Measurements from ENCODE around the gene ZC3H8. TPM values are rescaled to one million over a fixed set of nuclear protein-coding genes. Genes with fewer than 3 reads are reported as not detected.

ZC3H8 gene
- total RNA-seq, 2 donors from 2014 or later, result 15.3 to 16.8 TPM

DNA sequence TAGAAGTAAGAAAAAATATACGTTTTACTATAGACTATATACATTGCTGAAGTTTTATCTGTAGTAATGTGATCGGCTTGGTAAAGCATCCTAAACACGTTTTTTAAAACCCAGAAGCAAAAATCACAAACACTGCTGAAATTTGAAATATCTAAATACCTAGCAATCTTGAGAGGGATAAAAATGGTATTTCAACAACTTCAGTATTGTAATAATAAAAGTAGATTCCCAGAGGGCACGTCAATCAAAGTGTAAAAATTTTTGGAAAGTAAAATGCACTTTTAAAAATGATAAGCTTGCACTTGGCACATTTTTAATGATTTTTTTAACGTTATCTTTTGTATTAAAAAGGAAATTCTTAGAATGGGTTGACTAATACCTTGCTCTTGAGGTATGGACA, 22.1 kb upstream of the ZC3H8 start:
- Mint-ChIP-seq H3K4me1 (peaks cover 16% of the 10 kb centered on the region), H3K27ac (peak overlapping the region; percentile 97)

DNA sequence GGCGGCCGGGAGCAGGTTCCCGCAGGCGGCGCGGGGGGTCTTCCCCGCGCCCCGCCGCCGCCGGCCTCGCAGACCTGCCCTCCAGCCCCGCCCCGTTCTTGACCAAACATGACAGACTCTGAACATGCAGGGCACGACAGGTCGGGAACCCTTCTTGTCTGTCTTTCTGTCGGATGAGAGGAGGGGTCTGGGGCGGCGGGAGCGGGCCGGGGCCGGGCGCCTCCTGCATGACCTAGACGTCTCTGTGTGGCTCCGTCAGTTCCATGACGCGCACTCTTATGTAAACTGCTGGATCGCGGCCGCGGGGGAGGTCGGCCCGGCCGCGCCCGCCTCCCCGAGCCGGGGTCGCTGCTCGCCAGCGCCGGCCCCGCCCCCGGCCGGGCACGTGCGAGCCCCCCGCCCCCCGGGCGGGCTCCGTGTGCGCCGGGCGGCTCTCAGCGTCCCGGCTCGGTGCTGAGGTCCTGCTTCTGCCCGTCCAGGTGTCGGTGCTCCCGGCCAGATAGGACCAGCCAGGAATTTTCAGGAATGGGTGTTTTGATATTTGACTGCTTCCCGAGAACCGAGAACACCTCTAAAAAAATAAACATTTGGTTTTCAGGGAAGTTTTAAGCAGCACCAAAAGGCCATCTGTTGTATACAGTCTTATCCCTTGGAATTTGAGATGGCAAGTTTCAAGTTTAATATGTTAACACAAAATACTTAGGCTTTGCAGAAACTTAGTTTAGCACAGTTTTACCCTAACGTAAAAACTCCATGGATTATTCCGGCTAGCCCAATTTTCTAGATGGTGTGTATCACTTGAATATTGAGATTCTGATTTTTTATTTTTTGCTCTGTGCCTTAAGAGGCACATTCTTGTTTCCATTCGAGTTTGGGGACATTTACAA, 21.3 kb upstream of the ZC3H8 start:
- H3K4me1 Mint-ChIP-seq, result peaks cover 11% of the 10 kb centered on the region
- H3K4me3 Mint-ChIP-seq, result peak overlapping the region; percentile 93
- H3K36me3 Mint-ChIP-seq (ENCODE audit: low read depth), result no peaks in the 10 kb centered on the region
- DNase-seq (peak; percentile 63 to 72 (median 69)), ATAC-seq (peak; percentile 63)
- no peaks in the 10 kb centered on the region for H3K9me3 ChIP-seq (ENCODE audit: control insufficient read depth, low read length, poor library complexity, severe bottlenecking)
- H3K27ac Mint-ChIP-seq, result peak overlapping the region; percentile 97
- H3K27me3 Mint-ChIP-seq, result no peaks in the 10 kb centered on the region

More for the DNA sequence above, 22.1 kb upstream of the ZC3H8 start:
- no peaks in the 10 kb centered on the region for H3K36me3 Mint-ChIP-seq (ENCODE audit: low read depth)
- no peak overlapping the region for H3K4me3 Mint-ChIP-seq
- no peaks in the 10 kb centered on the region for H3K9me3 ChIP-seq (ENCODE audit: control insufficient read depth, low read length, poor library complexity, severe bottlenecking)
- no peaks in the 10 kb centered on the region for H3K27me3 Mint-ChIP-seq
- ATAC-seq (no peak), DNase-seq (no peak)

DNA sequence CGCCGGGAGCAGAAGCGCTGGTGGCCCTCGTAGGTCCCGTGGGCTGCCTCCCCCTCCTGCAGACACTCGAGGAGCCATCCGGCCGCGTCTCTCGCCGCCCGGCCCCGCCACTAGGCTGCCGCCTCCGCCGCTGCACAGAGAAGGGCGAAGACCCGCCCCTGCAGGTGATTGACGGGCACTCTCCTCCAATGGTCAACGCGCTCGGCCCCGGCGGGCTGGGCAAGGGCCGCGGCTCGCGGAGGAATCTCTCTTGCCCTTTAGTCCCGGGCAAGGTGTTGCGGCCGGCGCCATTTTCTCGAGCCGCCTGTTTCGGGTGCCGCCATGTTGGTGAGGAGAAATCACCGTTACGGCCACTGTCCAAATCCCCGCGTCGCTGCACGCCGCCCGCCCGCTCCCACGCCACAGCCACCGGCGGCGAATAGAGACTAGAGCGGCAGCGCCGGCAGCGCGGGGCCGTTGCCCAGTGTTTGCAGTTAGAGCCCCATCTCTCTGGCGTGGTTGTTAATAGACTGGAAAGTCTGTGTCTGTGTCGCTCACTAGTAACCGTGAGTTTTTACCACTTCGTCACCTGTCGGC, 20.6 kb upstream of the ZC3H8 start, which contains the start of gene ZC3H6:
Gene ZC3H6, plus strand, starts transcription at position 287 of the 576 bp plus-strand sequence. CDS start 398 bp downstream, outside the sequence.
- H3K27me3 Mint-ChIP-seq, result no peaks in the 10 kb centered on the region
- H3K27ac Mint-ChIP-seq, result peak within 1 kb of the TSS; percentile 97
- H3K36me3 Mint-ChIP-seq (ENCODE audit: low read depth), result no peaks in the 10 kb centered on the region
- peak within 1 kb of the TSS; percentile 93 for H3K4me3 Mint-ChIP-seq
- DNase-seq, result peak; percentile 98 to 100 (median 98)
- H3K4me1 Mint-ChIP-seq, result peaks cover 5% of the 10 kb centered on the region
- no peaks in the 10 kb centered on the region for H3K9me3 ChIP-seq (ENCODE audit: control insufficient read depth, low read length, poor library complexity, severe bottlenecking)
- ATAC-seq, result peak; percentile 94

DNA sequence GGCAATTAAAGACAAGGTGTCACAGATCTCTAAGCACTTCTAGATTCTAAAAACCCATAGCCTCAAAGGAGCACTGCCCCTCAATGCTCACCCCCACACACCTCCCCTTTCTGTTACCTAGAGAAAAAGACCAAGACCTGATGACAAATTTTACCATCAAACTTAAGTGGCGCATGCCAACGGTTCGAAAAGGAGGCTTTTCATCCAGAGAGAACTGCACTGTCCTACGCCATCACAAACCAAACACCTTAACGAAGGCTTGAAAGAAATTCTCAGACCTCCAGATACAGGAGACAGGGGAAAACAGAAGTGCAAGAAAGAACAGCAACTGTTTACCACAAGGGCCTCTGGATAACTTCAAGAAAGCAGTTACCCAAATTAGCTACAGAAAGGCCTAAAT, 18.5 kb upstream of the ZC3H8 start:
- H3K9me3 ChIP-seq (ENCODE audit: control insufficient read depth, low read length, poor library complexity, severe bottlenecking), result no peaks in the 10 kb centered on the region
- peaks cover 4% of the 10 kb centered on the region for H3K4me1 Mint-ChIP-seq
- ATAC-seq (no peak), DNase-seq (no peak)
- H3K27ac Mint-ChIP-seq, result no peak overlapping the region
- H3K4me3 Mint-ChIP-seq, result no peak overlapping the region
- no peaks in the 10 kb centered on the region for H3K36me3 Mint-ChIP-seq (ENCODE audit: low read depth)
- H3K27me3 Mint-ChIP-seq, result no peaks in the 10 kb centered on the region

DNA sequence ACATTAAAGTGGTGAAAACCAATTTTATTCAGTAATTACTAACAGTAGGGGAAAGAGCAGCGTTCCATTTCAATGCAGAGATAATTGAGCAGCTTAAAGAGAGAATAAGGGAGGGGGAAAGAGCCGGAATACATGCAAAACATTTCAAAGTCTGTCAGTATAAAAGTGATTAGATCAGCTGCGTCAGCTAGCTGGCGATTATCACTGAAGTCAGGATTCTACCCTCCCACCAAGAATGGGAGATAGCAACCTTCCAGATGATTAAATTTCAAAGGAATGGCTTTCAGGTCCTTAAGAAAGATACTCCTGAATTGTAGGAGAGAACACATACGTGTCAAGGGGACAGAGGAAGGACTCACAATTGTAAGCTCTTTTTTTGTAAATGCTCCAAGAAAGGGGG, 17.8 kb upstream of the ZC3H8 start:
- no peak for DNase-seq
- no peak overlapping the region for H3K27ac Mint-ChIP-seq
- no peak overlapping the region for H3K4me3 Mint-ChIP-seq

DNA sequence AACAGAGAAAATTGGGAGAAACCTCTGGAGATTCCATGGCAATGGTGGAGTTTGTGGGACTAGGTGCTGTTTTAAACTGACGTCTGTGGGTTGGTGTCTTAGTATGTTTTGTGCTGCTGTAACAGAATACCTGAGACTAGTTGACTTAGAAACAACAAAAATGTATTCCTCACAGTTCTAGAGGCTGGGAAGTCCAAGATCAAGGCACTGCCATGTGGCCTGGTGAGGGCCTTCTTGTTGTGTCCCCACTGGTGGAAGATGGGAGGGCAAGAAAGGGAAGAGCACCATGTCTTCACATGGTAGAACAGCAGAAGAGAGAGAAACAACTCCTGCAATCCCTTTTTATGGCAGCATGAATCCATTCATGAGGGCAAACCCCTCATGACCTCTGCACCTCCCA, 13.7 kb upstream of the ZC3H8 start:
- H3K27ac Mint-ChIP-seq, result no peak overlapping the region
- ATAC-seq, result no peak
- no peaks in the 10 kb centered on the region for H3K36me3 Mint-ChIP-seq (ENCODE audit: low read depth)
- H3K4me3 Mint-ChIP-seq, result no peak overlapping the region
- H3K9me3 ChIP-seq (ENCODE audit: control insufficient read depth, low read length, poor library complexity, severe bottlenecking), result no peaks in the 10 kb centered on the region
- no peaks in the 10 kb centered on the region for H3K4me1 Mint-ChIP-seq
- DNase-seq, result no peak
- no peaks in the 10 kb centered on the region for H3K27me3 Mint-ChIP-seq

More for the DNA sequence above, 17.8 kb upstream of the ZC3H8 start:
- no peak for ATAC-seq
- peaks cover 3% of the 10 kb centered on the region for H3K4me1 Mint-ChIP-seq
- H3K36me3 Mint-ChIP-seq (ENCODE audit: low read depth), result no peaks in the 10 kb centered on the region
- H3K9me3 ChIP-seq (ENCODE audit: control insufficient read depth, low read length, poor library complexity, severe bottlenecking), result no peaks in the 10 kb centered on the region
- H3K27me3 Mint-ChIP-seq, result no peaks in the 10 kb centered on the region

DNA sequence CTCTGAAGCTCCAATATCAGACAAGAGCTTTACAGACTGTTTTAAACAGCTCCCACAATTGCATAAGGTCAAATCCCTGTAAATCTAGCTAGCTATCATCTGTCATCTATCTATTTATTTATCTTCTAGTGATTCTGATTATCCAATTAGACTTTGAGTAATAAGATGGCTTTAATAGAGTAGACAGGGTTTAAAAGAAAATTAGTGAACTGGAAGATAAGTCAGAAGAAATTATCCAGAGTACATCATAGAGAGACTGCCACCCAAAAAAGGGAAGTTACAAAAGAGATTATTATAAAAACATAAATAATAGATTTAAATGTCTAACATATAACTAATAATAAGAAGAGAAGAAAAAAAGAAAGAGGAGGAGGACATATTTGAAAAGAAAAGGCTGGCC, 8.0 kb upstream of the ZC3H8 start:
- DNase-seq (no peak), ATAC-seq (no peak)
- H3K4me1 Mint-ChIP-seq, result peaks cover 7% of the 10 kb centered on the region
- H3K36me3 Mint-ChIP-seq (ENCODE audit: low read depth), result no peaks in the 10 kb centered on the region
- no peaks in the 10 kb centered on the region for H3K9me3 ChIP-seq (ENCODE audit: control insufficient read depth, low read length, poor library complexity, severe bottlenecking)
- no peaks in the 10 kb centered on the region for H3K27me3 Mint-ChIP-seq
- H3K27ac Mint-ChIP-seq, result no peak overlapping the region
- no peak overlapping the region for H3K4me3 Mint-ChIP-seq

DNA sequence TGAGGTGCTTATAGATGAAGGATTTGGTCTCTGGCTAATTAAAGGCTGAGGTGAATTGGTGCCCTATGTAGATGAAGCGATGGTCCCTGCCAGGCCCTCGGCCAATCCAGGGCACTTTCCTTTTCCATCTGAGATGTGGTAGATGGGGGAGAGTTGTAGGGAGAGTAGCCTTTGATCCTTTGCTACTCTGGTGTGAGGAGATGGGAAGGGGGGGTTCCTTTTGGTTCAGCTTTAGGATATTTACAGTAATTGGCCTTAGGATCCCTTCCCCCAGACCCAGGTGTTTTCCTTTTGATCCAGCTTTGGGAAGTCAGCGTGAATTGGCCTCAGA, 5.4 kb upstream of the ZC3H8 start:
- Mint-ChIP-seq H3K4me3 (no peak overlapping the region), H3K36me3 (ENCODE audit: low read depth) (no peaks in the 10 kb centered on the region), H3K27ac (peak overlapping the region; percentile 83), H3K27me3 (no peaks in the 10 kb centered on the region), H3K4me1 (peaks cover 7% of the 10 kb centered on the region)
- ATAC-seq (no peak), DNase-seq (no peak)
- H3K9me3 ChIP-seq (ENCODE audit: control insufficient read depth, low read length, poor library complexity, severe bottlenecking), result no peaks in the 10 kb centered on the region

DNA sequence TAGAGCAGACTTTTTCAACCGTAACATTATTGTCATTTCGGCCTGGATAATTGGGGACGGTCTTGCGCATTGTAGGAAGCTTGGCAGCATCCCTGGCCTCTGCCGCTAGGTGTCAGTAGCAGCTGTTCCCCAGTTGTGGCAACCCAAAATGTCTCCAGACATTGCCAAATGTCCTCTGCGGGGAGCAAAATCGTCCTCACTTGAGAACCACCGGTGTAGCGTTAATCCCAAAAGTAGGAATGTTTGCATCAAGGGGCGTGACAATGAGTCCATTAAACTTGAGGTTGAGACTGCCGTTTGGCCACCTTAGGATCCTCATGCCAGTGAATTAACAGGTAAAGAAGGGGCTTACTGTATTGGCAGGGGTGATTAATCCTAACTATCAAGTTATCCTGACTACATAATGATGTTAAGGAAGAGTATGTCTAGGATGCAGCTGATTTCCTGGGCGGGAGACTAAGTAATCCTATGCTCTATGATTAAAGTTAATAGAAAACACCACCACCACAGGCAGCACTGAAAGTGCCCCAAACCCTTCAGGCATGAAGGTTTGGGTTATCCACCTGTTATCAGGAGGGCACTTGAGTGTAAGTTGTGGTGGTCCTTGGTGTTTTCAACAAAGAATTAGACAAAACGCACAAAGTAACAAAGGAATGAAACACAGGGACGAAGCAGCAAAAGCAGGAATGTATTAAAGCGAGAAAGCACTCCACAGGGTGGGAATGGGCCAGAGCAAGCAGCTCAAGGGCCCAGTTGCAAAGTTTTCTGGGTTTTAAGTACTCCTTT, 4.9 kb upstream of the ZC3H8 start:
- H3K27me3 Mint-ChIP-seq, result no peaks in the 10 kb centered on the region
- H3K4me1 Mint-ChIP-seq, result peaks cover 7% of the 10 kb centered on the region
- peak; percentile 54 to 76 (median 65) for DNase-seq
- H3K36me3 Mint-ChIP-seq (ENCODE audit: low read depth), result no peaks in the 10 kb centered on the region
- peak overlapping the region; percentile 83 for H3K27ac Mint-ChIP-seq
- ATAC-seq, result peak; percentile 53
- no peaks in the 10 kb centered on the region for H3K9me3 ChIP-seq (ENCODE audit: control insufficient read depth, low read length, poor library complexity, severe bottlenecking)
- peak overlapping the region; percentile 79 for H3K4me3 Mint-ChIP-seq

DNA sequence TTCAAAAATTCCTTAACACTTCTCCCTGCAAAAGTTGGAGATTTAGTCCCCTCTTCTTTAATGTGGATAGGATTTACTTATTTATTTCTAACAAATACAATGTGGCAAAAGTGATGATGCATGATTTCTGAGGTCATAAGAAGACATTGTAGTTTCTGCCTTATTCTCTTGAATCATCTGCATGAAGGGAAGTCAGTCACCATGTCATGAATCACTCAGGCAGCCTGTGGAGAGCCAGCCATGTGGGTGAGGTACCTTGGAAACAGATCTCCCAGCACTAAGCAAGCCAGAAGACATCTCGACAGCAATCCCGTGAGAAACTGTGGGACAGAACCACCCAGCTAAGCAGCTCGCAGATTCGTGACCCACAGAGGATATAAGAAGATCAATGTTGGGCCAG, 2.7 kb upstream of the ZC3H8 start:
- Mint-ChIP-seq H3K27me3 (no peaks in the 10 kb centered on the region), H3K4me1 (peaks cover 17% of the 10 kb centered on the region), H3K4me3 (no peak overlapping the region), H3K27ac (no peak overlapping the region), H3K36me3 (ENCODE audit: low read depth) (no peaks in the 10 kb centered on the region)
- H3K9me3 ChIP-seq (ENCODE audit: control insufficient read depth, low read length, poor library complexity, severe bottlenecking), result no peaks in the 10 kb centered on the region
- ATAC-seq (no peak), DNase-seq (no peak)

DNA sequence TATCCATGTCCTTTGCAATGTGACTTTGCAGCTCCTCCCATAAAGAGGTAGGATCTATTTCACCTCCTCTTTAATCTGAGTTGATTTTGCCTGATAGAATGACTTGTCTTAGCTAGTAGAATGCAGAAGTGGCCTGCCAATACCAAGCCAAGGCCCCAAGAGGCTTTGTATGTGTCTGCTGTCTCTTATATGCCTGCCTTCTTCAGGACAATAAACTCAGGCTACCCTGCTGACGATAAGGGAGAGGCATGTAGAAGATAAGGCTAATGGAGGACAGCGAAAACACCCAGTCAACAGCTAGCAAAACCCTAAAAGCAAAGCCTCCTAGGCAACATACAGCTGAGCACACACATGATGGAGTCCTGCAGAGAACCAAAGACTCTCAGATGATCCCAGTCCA, 1.8 kb upstream of the ZC3H8 start:
- H3K4me1 Mint-ChIP-seq, result peaks cover 17% of the 10 kb centered on the region
- no peaks in the 10 kb centered on the region for H3K27me3 Mint-ChIP-seq
- H3K27ac Mint-ChIP-seq, result no peak overlapping the region
- H3K4me3 Mint-ChIP-seq, result no peak overlapping the region
- no peaks in the 10 kb centered on the region for H3K9me3 ChIP-seq (ENCODE audit: control insufficient read depth, low read length, poor library complexity, severe bottlenecking)
- H3K36me3 Mint-ChIP-seq (ENCODE audit: low read depth), result no peaks in the 10 kb centered on the region
- no peak for DNase-seq
- ATAC-seq, result no peak

DNA sequence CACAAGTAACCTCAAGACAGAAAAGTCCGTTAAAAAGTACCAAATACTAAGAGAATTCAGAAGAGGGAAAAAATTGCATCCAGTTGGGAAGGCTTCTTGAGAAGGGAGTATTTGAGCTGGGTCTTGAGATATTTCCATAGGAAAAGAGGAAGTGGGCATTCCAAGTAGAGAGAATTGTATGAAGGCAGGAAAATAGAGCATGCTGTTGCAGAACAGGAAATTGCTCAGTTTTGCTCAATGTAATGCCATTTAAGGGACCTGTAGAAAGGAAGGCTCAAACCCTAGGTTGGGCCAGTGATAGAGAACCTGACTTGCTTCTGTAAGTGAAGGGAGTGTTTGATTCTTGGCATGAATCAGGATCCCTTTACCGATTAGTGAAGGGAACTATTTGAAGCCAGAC, 1.0 kb upstream of the ZC3H8 start:
- H3K9me3 ChIP-seq (ENCODE audit: control insufficient read depth, low read length, poor library complexity, severe bottlenecking), result no peaks in the 10 kb centered on the region
- Mint-ChIP-seq H3K27ac (no peak overlapping the region), H3K4me3 (no peak overlapping the region)

DNA sequence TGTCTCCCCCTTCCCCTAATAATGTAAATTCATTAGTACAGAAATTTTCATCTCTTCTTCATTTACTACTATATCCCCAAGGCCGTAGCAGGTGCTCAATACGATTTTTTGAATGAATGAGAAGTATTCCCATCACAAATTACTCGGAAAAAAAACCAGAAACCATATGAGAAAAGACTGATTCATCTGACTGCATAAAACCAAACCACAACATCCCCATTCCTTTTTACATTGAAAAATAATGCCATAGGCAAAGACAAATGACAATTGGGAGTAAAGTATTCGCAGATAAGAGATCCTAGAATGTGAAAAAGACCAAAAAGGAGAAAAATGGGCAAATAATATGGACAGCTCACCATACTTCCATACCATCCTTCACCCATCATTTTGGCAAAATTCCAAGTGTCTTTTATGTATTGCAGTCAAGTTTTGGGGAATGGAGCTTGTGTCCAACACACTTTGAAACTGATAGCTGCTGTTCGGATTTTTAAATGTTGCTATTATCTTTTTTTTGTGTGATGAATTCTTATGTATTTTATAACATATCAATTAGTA, 1.5 kb downstream of the ZC3H8 start:
- Mint-ChIP-seq H3K27me3 (no peaks in the 10 kb centered on the region), H3K36me3 (ENCODE audit: low read depth) (no peaks in the 10 kb centered on the region), H3K4me3 (no peak overlapping the region), H3K4me1 (peaks cover 10% of the 10 kb centered on the region), H3K27ac (no peak overlapping the region)
- H3K9me3 ChIP-seq (ENCODE audit: control insufficient read depth, low read length, poor library complexity, severe bottlenecking), result no peaks in the 10 kb centered on the region
- DNase-seq (no peak), ATAC-seq (no peak)

More for the DNA sequence above, 1.0 kb upstream of the ZC3H8 start:
- ATAC-seq (no peak), DNase-seq (no peak)
- H3K4me1 Mint-ChIP-seq, result peaks cover 17% of the 10 kb centered on the region
- no peaks in the 10 kb centered on the region for H3K27me3 Mint-ChIP-seq
- H3K36me3 Mint-ChIP-seq (ENCODE audit: low read depth), result no peaks in the 10 kb centered on the region

Data from T-helper 17 cell (primary cell).